SK-N-MC (cell line): Measurements from ENCODE around the gene HEYL.

Source experiments
- DNase-seq: peaks from one replicate; pipeline ENCODE4 v3.0.0-alpha.2; 2011; ENCODE audit warnings: low read depth, low spot score
- H3K27ac ChIP-seq: fragments of 200-600 bp; sonication (generic); 2 replicates; pipeline ENCODE4 v1.5.1; 2016; ENCODE audit warnings: mixed run types
- H3K36me3 ChIP-seq: fragments of 200-600 bp; sonication (generic); 2 replicates; pipeline ENCODE4 v1.6.1; 2017; ENCODE audit warnings: antibody characterized with exemption, low read length, mixed read lengths; ENCODE audit not compliant: insufficient read depth
- H3K4me3 ChIP-seq: fragments of 200-600 bp; sonication (generic); 2 replicates; pipeline ENCODE4 v1.5.1; 2016
- H3K9ac ChIP-seq: fragments of 200-600 bp; sonication (generic); 2 replicates; pipeline ENCODE4 v1.8.0; 2017; ENCODE audit warnings: mixed run types, mixed read lengths; ENCODE audit not compliant: insufficient read length
- H3K9me3 ChIP-seq: fragments of 200-600 bp; sonication (generic); 2 replicates; pipeline ENCODE4 v1.6.1; 2017; ENCODE audit warnings: low read depth, mild to moderate bottlenecking, antibody characterized with exemption, low read length, moderate library complexity, mixed read lengths
- EZH2 ChIP-seq: fragments of 200-600 bp; sonication (generic); IDR thresholded peaks from one replicate; pipeline ENCODE4 v1.6.1; 2017; ENCODE audit warnings: antibody characterized with exemption
- FOXP2 ChIP-seq: optimal IDR thresholded peaks from 2 replicates; pipeline ENCODE3; 2011; ENCODE audit warnings: mild to moderate bottlenecking, moderate library complexity; ENCODE audit not compliant: insufficient read depth; ENCODE audit errors: extremely low read length, control extremely low read depth
- POLR2AphosphoS5 ChIP-seq: IDR thresholded peaks from 2 replicates; pipeline ENCODE4 v1.6.1; 2012; ENCODE audit warnings: mild to moderate bottlenecking, low read depth, low read length, borderline replicate concordance

Gene HEYL

DNA sequence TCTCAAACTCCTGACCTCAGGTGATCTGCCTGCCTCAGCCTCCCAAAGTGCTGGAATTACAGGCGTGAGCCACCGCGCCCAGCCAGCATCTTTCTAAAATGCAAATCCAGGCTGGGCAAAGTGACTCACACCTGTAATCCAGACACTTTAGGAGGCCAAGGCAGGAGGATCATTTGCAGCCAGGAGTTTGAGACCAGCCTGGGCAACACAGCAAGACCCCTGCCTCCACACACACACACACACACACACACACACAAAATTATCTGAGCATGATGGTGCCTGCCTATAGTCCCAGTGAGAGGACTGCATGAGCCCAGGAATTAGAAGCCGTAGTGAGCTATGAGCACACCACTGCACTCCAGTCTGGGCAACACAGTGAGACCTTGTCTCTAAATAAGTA lies 46.1 kb downstream of the HEYL start:
- H3K27ac ChIP-seq = no peak overlapping the region
- H3K9ac ChIP-seq = no peak overlapping the region
- no peaks in the 10 kb centered on the region for H3K36me3 ChIP-seq
- TF ChIP-seq EZH2 (no peak), POLR2AphosphoS5 (no peak), FOXP2 (no peak)
- DNase-seq = no peak
- no peak overlapping the region for H3K4me3 ChIP-seq
- H3K9me3 ChIP-seq = no peaks in the 10 kb centered on the region

DNA sequence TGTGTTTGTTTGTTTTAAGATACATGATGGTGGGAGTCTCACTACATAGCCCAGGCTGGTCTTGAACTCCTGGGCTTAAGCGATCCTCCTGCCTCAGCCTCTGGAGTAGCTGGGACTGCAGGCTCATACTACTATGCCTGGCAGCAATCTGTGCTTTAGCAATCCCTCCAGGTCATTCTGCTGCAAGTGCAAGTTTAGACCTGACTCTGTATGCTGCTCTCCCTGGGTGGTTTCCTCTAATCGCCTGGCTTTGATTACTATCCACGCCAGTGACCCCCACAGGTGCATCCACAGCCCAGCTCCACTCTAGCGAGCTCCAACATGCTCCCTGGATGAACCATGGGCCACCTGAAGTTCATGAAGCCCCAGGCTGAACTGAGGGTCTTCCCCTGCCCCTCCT lies 47.4 kb downstream of the HEYL start:
- Histone ChIP-seq H3K9me3 (no peaks in the 10 kb centered on the region), H3K27ac (no peak overlapping the region), H3K36me3 (no peaks in the 10 kb centered on the region), H3K4me3 (no peak overlapping the region), H3K9ac (no peak overlapping the region)
- DNase-seq = no peak
- TF ChIP-seq EZH2 = no peak

DNA sequence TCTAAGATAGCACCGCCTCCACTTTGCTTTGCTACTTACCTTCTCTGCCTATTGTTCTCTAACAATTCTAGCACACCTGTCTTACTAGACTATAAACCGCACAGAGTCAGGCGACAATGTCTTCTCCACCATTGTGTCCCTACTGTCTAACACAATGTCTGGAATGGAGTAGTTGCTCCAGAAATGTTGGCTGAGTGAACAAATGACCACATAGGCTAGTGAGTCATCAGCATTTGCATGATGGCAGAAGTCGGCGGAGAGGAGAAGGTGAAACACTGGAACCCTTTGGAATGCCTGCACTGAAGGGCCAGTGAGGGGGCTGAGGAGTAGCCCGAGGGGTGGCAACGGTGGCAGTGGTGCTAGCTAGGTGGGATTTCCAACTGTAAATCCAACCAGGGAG lies 48.9 kb downstream of the HEYL start:
- Histone ChIP-seq H3K9ac (no peak overlapping the region), H3K36me3 (no peaks in the 10 kb centered on the region), H3K27ac (no peak overlapping the region), H3K4me3 (no peak overlapping the region), H3K9me3 (no peaks in the 10 kb centered on the region)
- DNase-seq = no peak
- no peak for TF ChIP-seq POLR2AphosphoS5
- no peak for TF ChIP-seq EZH2
- TF ChIP-seq FOXP2 = no peak

DNA sequence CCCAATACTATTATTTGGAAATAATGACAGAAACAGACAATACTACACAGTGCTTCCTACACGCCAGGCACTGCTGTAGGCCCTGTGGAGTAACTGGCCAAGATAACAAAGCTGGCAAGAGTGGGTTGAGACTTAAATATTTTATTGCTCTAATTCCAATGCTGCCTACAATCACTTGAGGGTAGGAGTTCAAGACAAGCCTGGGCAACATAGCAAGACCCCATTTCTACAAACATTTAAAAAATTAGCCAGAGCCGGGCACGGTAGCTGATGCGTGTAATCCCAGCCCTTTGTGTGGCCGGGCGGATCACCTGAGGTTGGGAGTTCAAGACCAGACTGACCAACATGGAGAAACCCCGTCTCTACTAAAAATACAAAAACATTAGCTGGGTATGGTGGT lies 53.5 kb downstream of the HEYL start:
- no peaks in the 10 kb centered on the region for H3K36me3 ChIP-seq
- no peak for DNase-seq
- H3K9ac ChIP-seq = no peak overlapping the region
- TF ChIP-seq POLR2AphosphoS5 (no peak), FOXP2 (no peak), EZH2 (no peak)
- no peaks in the 10 kb centered on the region for H3K9me3 ChIP-seq
- no peak overlapping the region for H3K4me3 ChIP-seq
- no peak overlapping the region for H3K27ac ChIP-seq

- Histone ChIP-seq H3K36me3 (peaks cover 45% of the 10 kb centered on the region), H3K4me3 (peak overlapping the region; percentile 93), H3K9ac (peak overlapping the region; percentile 99), H3K9me3 (no peaks in the 10 kb centered on the region), H3K27ac (peak overlapping the region; percentile 87)
- no peak for TF ChIP-seq FOXP2
- peak; percentile 19; the same call in 1 of the 2 replicates for TF ChIP-seq POLR2AphosphoS5
- no peak for DNase-seq
These were observed 63.3 kb downstream of the HEYL start for GRCh38 chr1:39576016-39576657.

DNA sequence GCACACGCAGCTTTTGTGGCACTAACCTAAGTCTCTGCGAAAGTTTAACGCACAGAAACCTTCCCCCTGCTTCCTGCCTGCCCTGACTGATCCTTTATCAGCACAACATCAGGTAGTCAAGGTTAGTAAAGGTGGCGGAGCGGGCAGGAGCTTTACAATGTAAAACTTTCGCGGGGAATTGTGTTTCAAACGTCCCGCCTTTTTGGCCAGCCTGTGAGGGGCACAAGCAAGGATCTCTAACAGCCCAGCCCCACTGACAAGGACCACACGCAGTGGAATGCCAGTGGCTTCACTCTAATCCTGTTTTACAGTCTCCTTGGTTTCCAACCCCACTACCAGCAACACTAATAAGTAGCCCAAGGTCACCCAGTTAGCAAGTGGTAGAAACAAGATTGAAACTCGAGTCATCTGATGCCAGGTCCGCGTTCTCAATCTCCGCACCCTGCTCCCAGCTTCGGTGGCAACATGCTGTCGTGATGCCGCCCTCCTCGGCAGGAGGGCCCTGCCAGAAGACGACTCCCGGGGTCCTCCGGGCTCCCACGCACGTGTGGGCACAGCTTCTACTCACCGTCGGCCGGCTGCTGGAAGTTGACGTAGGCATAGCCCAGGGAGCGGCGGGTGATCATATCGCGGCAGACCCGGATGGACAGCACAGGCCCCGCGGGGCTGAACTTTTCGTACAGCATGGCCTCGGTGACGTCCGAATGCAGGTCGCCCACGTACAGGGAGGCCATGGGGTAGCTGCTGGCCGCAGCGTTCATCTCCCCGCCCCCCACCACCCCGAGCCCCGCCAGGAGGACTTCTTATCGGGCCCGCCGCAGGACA lies 64.0 kb downstream of the HEYL start:
- Histone ChIP-seq H3K27ac (no peak overlapping the region; the same call in 1 of the 2 replicates), H3K4me3 (peak overlapping the region; percentile 93), H3K9me3 (no peaks in the 10 kb centered on the region), H3K36me3 (peaks cover 52% of the 10 kb centered on the region), H3K9ac (peak overlapping the region; percentile 99)
- no peak for DNase-seq
- no peak for TF ChIP-seq EZH2
- no peak for TF ChIP-seq FOXP2
- no peak for TF ChIP-seq POLR2AphosphoS5

- Histone ChIP-seq H3K9ac (peak overlapping the region; percentile 99), H3K27ac (no peak overlapping the region), H3K36me3 (peaks cover 60% of the 10 kb centered on the region), H3K9me3 (no peaks in the 10 kb centered on the region), H3K4me3 (peak overlapping the region; percentile 93)
- TF ChIP-seq POLR2AphosphoS5 = no peak
- TF ChIP-seq EZH2 = no peak
- no peak for TF ChIP-seq FOXP2
- DNase-seq = no peak
These were observed 64.8 kb downstream of the HEYL start for GRCh38 chr1:39574646-39575045.
